CD4-positive, alpha-beta T cell treated with Interleukin-2 at 100 ng/mL for 4 hours (primary cell): ENCODE results near the gene LEPROT.
"Not testable (repeated sequence)": the region's sequence is repeated elsewhere in the genome, so short reads cannot be mapped to it uniquely, and the experiment has no call there.

Source experiments
- DNase-seq: peaks from one replicate; pipeline ENCODE4 v3.0.0-alpha.2; 2020; ENCODE audit warnings: low spot score

Gene LEPROT

DNA sequence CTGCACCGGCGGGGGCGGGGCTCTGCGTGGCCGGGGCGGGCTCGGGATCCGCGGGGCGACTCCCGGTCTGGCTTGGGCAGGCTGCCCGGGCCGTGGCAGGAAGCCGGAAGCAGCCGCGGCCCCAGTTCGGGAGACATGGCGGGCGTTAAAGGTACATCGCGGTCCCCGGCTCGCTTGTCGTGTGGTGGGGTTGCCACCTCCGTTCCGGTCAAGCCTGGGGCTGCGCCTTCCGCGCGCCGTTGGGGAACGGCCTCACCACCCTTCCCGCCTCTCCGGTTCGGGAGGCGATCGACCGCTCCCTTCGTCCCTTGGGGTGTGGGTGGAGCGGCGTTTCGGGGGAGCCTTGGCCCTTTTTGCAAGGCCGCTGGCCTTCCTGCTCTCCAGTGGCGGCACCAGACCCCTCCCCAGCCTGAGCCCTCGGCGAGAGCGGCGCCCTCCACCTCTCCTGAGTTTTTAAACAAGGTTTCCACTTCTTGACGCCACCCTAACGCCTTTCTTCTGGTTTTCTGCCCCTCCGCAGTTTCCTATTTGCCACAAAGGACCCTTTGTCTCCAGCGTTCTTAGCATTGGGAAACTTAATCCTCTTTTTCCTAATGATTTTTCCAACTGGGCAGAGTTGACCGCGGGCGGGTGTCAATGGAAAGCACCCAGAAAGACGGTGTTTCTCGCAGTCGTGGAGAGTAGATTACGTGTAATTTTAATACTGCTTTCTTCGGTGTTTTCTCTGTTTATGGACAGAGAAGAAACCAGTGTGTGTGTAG, at the start of gene LEPROT, which contains the start of gene LEPR:
Gene LEPROT, plus strand, starts transcription at position 79 of the 761 bp plus-strand sequence. Its CDS starts 57 bp downstream, at position 136.
Gene LEPR, plus strand, starts transcription at position 79 of the 761 bp plus-strand sequence. CDS start 144,898 bp downstream, outside the sequence.
- no peak for DNase-seq

- no peak for DNase-seq
Measured at GRCh38 chr1:65371544-65371943, 48.9 kb upstream of the LEPROT start.

DNA sequence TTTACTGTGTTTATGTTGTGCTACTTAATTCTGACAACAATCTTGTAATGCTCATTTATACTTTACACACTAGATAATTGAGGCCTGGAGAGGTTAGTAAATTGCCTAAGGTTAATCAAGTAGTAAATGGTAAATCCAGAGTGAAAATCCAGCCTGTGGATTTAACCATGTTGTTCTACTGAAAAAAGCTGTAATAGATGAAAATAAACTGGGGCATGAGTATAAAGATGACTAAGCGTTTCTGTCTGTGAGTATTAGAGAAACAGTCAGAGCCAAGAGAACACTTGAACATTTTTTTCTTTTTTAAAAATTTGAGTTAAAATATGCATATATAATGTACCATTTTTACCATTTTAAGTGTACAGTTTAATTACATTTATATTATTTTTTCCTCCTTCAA, 47.9 kb upstream of the LEPROT start:
- DNase-seq: no peak

DNA sequence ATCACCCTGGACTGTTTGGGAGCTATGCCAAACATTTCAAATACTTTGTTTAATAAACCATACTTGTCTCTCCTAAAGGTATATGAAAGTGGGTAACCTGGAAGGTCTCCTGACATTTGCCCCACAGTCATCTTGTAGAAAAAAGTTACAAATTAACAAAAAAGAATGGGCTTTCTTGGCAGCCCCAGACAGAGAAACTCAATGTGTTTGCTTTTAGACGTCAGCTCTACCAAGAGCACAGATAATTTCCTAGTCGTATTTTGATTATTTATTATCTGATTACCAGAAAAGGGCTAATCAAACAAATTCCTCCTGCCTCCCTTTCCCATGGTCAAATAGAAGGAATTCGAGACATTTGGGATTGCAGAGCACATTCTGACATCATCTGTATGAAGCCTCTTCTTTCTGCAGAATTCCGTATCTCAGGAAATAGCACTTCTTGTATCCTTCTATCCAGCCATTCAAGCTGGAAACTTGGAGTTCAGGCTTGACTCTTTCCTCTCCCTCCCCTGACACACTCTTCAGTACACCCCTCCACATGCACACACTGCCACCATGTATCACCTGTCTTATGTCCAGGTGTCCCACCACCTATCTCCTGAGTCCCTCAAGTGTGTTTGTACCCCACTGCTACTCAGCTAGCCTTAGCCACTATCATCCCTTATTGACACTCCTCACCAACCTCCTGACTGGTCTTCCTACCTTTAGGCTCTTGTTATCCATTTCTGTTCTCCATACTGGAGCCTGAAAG, 42.8 kb upstream of the LEPROT start:
- no peak for DNase-seq

DNA sequence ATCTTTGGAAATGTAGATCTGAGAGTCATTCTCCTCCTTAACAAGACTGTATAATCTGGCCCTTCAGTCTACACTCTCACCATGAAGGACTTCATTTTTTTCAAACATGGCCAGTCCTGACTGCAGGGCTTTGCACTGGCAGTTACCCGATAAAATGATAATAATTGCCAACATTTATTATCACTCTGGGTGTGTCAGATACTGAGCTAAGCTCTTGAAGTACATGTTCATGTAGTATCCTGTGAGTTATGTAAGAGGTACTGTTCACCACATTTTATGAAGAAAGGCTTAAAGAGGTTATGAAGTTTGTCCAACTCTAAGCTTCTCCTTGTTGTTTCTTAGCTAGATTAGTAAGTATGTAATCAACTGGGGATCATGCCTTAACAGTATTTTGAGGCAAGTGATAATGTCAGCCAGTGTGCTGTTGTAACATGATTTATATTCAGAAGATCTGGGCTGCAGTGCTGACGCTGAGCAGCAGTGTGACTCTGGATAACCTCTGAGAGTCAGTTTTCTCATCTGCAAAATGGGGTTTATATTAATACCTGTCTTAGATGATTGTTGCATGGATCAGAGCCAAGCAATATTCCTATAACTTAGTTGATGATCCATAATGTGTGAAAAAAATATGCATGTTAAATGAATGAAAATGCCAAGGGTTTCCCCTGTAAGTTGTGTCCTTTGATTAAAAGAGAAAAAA, 42.1 kb upstream of the LEPROT start:
- no peak for DNase-seq

- not testable (repeated sequence) for DNase-seq
Measured at GRCh38 chr1:65384426-65384825, 36.0 kb upstream of the LEPROT start.

DNA sequence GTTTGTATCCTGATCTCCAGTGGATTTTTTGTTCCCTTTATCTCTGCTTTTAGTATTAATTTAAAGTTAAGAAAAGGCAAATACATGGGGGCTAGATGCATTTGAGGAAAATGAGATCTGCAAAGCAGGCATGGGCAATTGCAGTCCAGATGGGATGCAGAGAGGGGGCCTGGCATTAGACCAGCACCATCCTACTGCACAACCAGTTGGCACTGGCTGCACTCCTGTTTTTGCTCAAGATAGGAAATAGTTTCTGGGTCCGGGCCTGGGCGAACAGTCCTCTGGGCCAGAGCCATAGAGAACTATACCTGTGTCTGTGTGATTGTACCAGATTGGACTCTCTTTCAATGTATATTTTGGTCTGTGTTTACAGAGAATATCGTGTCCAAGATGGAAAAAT, 34.0 kb upstream of the LEPROT start:
- DNase-seq: no peak

DNA sequence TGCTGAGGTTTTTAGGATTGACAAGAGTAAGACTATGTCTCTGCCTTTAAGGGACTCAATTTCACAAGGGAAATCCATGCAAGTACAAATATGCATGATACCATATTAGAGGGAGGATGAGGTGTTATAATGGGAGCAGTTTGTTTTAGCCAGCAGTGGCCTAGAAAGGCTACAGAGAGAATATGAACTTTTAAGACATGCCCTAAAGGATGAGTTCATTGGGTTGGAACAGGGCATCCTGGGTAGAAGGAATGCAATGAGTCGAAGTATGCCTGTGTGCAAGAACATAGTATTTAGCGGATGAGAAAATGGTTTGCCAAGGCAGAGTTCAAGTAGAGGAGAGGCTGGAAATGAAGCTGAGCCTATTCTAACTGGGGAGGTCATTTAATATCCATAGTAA, 32.6 kb upstream of the LEPROT start:
- DNase-seq: no peak

GRCh38 chr1:65388908-65389695, 31.4 kb upstream of the LEPROT start:
- no peak for DNase-seq

- DNase-seq: no peak
Measured at GRCh38 chr1:65392497-65392896, 28.0 kb upstream of the LEPROT start.

GRCh38 chr1:65393347-65393746, 27.1 kb upstream of the LEPROT start:
- peak; percentile 55 for DNase-seq

GRCh38 chr1:65393928-65394327, 26.5 kb upstream of the LEPROT start:
- no peak for DNase-seq

GRCh38 chr1:65395887-65396612, 24.4 kb upstream of the LEPROT start:
- peak; percentile 22 for DNase-seq

GRCh38 chr1:65398083-65398482, 22.4 kb upstream of the LEPROT start:
- DNase-seq: no peak

DNA sequence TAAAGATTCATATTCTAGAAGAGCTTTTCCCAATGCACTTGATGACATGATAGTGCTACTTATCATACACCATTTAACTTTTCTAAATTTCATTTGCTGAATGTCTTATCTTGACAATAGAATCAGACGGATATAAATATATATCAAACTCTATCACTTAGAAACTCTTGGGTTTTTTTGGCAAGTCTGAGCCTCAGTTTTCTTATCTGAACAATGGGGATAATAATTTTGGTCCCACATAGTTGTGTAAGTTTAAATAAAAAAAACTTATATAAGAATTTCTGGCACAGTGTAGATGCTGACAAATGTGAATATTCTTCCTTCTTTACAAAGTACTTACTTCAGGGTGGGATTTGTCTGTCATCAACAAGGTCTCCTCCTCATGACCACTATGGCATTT, 21.5 kb upstream of the LEPROT start:
- no peak for DNase-seq

- DNase-seq: no peak
Measured at GRCh38 chr1:65401612-65402011, 18.9 kb upstream of the LEPROT start.

DNA sequence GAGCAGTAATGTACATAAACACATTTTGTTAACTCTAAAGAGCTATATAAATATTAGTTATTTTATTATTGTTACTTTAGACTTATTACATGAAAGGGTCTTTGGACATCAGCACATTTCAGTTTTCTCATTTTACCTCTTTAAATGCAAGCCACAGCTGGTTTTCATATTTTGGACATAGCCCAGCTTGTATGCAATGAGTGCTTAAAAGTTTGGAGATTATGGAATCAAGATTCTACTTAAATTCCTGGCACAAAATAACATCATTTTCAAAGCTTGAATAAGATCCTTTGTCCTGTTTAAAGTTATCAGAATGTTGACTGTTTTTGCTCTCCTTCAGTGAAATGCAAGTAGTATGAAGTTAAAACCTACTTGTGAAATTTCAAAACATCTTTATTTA, 15.5 kb upstream of the LEPROT start:
- no peak for DNase-seq

DNA sequence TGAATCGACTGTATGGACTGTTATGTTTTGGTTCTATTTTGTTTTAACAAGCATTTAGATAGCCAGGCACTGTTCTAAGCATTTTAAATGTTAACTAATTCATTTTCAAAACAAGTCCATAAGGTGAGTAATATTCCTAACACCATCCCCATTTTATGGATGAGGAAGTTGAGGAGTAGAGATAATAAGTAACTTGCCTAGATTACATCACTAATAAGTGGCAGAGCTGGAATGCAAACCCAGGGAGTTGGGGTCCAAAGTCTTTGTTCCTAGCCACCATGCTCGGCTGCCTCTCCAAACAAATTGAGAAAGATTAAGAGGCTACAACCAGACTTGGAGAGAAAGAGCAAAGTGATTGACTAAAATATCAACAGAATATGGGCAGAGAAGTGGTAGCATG, 12.6 kb upstream of the LEPROT start:
- no peak for DNase-seq

DNA sequence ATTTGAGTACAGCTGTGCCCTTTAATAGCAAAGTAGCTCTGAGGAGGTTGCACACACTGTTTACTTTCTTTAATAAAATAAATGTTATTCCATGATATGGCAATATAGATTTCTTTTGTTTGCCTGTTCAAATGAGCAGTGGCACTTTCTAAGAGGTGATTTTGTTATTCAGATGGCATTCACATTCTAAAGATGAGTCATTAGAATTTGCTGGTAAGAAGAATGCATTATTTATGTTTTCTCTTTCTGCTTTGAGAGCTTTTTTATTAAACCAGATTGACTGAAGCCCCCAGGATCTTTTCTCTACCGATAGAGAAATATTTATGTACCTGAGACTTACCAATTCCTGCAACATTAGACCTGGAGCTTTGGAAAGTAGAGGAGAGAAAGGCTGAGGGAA, 11.2 kb upstream of the LEPROT start:
- DNase-seq: no peak

- no peak for DNase-seq
Measured at GRCh38 chr1:65409816-65410326, 10.6 kb upstream of the LEPROT start.
